NCI-H82 treated with DMSO at 0.1 percent for 48 hours (cell line): Measurements from ENCODE around the gene WDR43.
"Not testable (repeated sequence)": the region's sequence is repeated elsewhere in the genome, so short reads cannot be mapped to it uniquely, and the experiment has no call there.

Source experiments
- DNase-seq: peaks from one replicate; lab custom pipeline; 2025; ENCODE audit not compliant: unreplicated experiment; lab: John Stamatoyannopoulos, UW

The WDR43 gene

GRCh38 chr2:28960401-28960800 lies 65.9 kb downstream of the WDR43 start:
- no peak for DNase-seq

GRCh38 chr2:28962505-28962904 lies 68.0 kb downstream of the WDR43 start:
- DNase-seq = no peak

GRCh38 chr2:28970464-28971160 lies 76.1 kb downstream of the WDR43 start:
- DNase-seq = no peak

- no peak for DNase-seq
Measured at GRCh38 chr2:28972778-28973335, 78.4 kb downstream of the WDR43 start.

GRCh38 chr2:28974252-28974651 lies 79.8 kb downstream of the WDR43 start:
- no peak for DNase-seq

GRCh38 chr2:28975671-28976070 lies 81.2 kb downstream of the WDR43 start:
- DNase-seq = no peak

- DNase-seq = no peak
Measured at GRCh38 chr2:28976584-28976983, 82.1 kb downstream of the WDR43 start.

- no peak for DNase-seq
Measured at GRCh38 chr2:28977176-28977875, 82.9 kb downstream of the WDR43 start.

GRCh38 chr2:28978001-28978400 lies 83.5 kb downstream of the WDR43 start:
- DNase-seq = not testable (repeated sequence)

GRCh38 chr2:28978606-28979005 lies 84.1 kb downstream of the WDR43 start:
- DNase-seq = no peak

GRCh38 chr2:28979041-28979440 lies 84.6 kb downstream of the WDR43 start:
- DNase-seq = no peak

- no peak for DNase-seq
Measured at GRCh38 chr2:28979576-28980366, 85.3 kb downstream of the WDR43 start.

GRCh38 chr2:28980368-28981015 lies 86.0 kb downstream of the WDR43 start:
- no peak for DNase-seq

GRCh38 chr2:28981016-28981441 lies 86.6 kb downstream of the WDR43 start, which contains the start of gene TOGARAM2:
TSS of gene TOGARAM2 (plus strand) at chr2:28981298. CDS start at chr2:28994835, 13,537 bp downstream.
- no peak for DNase-seq

- no peak for DNase-seq
Measured at GRCh38 chr2:28981620-28982376, 87.3 kb downstream of the WDR43 start.

- no peak for DNase-seq
Measured at GRCh38 chr2:28982381-28982950, 88.0 kb downstream of the WDR43 start.

GRCh38 chr2:28986429-28986828 lies 92.0 kb downstream of the WDR43 start:
- DNase-seq = no peak

- DNase-seq = no peak
Measured at GRCh38 chr2:28989973-28990372, 95.5 kb downstream of the WDR43 start.

- no peak for DNase-seq
Measured at GRCh38 chr2:28990445-28990844, 96.0 kb downstream of the WDR43 start.

- DNase-seq = no peak
Measured at GRCh38 chr2:28991021-28991420, 96.6 kb downstream of the WDR43 start.
